ENCODE measurements around the gene GABBR1. TPM values are rescaled to one million over a fixed set of nuclear protein-coding genes. Genes with fewer than 3 reads are reported as not detected.

Gene GABBR1
- polyA plus RNA-seq, 1 experiment = 16.3 TPM

DNA sequence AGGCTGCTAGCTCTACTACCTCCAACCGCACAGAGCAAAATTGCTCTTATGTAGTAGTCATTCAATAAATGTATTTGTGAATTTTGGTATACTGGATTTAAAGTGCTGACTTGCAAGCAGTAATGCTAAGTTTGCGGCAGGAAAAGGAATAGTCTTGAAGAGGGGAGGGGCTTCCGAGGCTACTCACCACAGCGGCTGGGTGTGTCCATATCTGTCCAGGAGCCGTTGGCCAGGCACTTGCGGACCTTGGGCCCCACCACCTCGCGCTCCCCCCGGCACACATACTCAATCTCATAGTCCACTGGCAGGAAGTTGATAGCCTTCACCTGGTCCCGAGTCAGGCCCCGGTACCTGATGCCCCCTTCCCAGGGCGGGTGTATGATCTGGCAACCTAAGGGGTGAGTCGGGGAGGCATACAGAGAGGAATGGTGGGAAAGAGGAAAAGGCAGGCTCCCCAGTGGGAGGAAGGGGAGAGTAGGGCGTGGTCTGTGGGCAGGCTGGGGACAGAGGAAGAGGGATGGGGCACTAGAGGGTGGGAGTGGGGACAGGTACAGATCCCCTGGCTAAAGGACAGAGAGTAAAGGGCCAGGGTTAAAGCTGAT is 1.7 kb downstream of the GABBR1 start:
- DNase-seq (ENCODE audit: low read depth) = no peak
- CTCF ChIA-PET = interaction anchor here (0.7 to 2.9 kb wide), 3 partner anchors 11 to 19 kb away, joined by 3 to 14 read pairs (median 4); no protein-coding TSS in a partner anchor
- POLR2A ChIA-PET = no interaction called here
- Histone ChIP-seq H3K27me3 (ENCODE audit: control insufficient read depth, insufficient read depth, low read length) (no peaks in the 10 kb centered on the region; the same call in 1 of the 2 replicates), H3K36me3 (ENCODE audit: control insufficient read depth, insufficient read depth, low read length) (no peaks in the 10 kb centered on the region), H3K4me3 (ENCODE audit: low read depth, low read length) (no peak overlapping the region)
- TF ChIP-seq, protein P1, sequence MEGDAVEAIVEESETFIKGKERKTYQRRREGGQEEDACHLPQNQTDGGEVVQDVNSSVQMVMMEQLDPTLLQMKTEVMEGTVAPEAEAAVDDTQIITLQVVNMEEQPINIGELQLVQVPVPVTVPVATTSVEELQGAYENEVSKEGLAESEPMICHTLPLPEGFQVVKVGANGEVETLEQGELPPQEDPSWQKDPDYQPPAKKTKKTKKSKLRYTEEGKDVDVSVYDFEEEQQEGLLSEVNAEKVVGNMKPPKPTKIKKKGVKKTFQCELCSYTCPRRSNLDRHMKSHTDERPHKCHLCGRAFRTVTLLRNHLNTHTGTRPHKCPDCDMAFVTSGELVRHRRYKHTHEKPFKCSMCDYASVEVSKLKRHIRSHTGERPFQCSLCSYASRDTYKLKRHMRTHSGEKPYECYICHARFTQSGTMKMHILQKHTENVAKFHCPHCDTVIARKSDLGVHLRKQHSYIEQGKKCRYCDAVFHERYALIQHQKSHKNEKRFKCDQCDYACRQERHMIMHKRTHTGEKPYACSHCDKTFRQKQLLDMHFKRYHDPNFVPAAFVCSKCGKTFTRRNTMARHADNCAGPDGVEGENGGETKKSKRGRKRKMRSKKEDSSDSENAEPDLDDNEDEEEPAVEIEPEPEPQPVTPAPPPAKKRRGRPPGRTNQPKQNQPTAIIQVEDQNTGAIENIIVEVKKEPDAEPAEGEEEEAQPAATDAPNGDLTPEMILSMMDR (IDR thresholded peaks at IDR 0.05; ENCODE audit: insufficient read depth, low read depth, low read length) = no peak

DNA sequence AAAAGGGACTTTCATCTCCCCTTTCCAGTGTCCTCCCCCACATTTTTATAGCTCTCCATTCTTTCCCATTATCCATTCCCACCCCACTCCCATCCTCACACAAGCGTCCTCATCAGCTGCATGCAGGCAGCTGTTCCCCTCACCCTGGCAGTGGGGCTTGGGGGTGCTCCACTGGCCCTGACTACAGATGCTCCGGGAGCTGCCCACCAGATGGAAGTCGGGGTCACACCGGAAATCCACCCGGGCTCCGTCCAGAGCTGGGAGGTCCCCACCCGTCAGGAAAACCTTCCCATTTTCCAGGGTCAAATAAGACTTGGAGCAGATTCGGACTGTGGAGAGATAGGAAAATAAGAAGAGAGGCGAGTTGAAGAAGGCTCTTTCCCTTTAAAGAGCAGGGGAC is 2.7 kb downstream of the GABBR1 start:
- no peak overlapping the region for H3K4me3 ChIP-seq (ENCODE audit: low read depth, low read length)
- CTCF ChIA-PET = interaction anchor here (1.2 to 2.0 kb wide), 2 partner anchors 20 to 134 kb away, joined by 3 to 4 read pairs; no protein-coding TSS in a partner anchor
- no peaks in the 10 kb centered on the region for H3K36me3 ChIP-seq (ENCODE audit: control insufficient read depth, insufficient read depth, low read length)
- H3K27me3 ChIP-seq (ENCODE audit: control insufficient read depth, insufficient read depth, low read length) = no peaks in the 10 kb centered on the region; the same call in 1 of the 2 replicates
- TF ChIP-seq, protein P1 (IDR thresholded peaks at IDR 0.05; ENCODE audit: insufficient read depth, low read depth, low read length) = no peak
- POLR2A ChIA-PET = no interaction called here
- DNase-seq (ENCODE audit: low read depth) = no peak

DNA sequence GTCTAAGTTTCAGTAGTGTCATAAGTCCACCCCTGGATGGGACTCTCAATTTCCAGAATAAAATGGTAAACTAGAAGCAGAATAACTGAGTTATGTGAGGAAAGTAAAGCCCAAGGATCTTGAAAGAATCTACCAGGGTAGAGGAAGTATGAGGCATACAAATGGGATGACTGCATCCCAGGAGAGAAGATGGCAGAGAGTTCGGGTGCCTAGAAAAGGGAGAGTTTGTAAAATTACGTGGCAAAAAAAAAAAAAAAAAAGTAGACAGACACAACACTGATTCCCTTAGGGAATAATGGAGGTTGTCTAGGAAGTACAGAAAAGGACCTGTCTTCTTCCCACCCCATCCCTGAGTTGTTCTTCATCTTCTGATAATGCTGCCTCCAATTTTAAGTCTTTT is 3.4 kb downstream of the GABBR1 start:
- no peak for DNase-seq (ENCODE audit: low read depth)
- TF ChIP-seq, protein P1 (IDR thresholded peaks at IDR 0.05; ENCODE audit: insufficient read depth, low read depth, low read length) = no peak
- Histone ChIP-seq H3K27me3 (ENCODE audit: control insufficient read depth, insufficient read depth, low read length) (no peaks in the 10 kb centered on the region; the same call in 1 of the 2 replicates), H3K4me3 (ENCODE audit: low read depth, low read length) (no peak overlapping the region), H3K36me3 (ENCODE audit: control insufficient read depth, insufficient read depth, low read length) (no peaks in the 10 kb centered on the region)
- CTCF ChIA-PET = interaction anchor here (1.2 to 2.0 kb wide), 5 partner anchors 9 to 135 kb away, joined by 3 to 6 read pairs (median 5); no protein-coding TSS in a partner anchor
- POLR2A ChIA-PET = no interaction called here

DNA sequence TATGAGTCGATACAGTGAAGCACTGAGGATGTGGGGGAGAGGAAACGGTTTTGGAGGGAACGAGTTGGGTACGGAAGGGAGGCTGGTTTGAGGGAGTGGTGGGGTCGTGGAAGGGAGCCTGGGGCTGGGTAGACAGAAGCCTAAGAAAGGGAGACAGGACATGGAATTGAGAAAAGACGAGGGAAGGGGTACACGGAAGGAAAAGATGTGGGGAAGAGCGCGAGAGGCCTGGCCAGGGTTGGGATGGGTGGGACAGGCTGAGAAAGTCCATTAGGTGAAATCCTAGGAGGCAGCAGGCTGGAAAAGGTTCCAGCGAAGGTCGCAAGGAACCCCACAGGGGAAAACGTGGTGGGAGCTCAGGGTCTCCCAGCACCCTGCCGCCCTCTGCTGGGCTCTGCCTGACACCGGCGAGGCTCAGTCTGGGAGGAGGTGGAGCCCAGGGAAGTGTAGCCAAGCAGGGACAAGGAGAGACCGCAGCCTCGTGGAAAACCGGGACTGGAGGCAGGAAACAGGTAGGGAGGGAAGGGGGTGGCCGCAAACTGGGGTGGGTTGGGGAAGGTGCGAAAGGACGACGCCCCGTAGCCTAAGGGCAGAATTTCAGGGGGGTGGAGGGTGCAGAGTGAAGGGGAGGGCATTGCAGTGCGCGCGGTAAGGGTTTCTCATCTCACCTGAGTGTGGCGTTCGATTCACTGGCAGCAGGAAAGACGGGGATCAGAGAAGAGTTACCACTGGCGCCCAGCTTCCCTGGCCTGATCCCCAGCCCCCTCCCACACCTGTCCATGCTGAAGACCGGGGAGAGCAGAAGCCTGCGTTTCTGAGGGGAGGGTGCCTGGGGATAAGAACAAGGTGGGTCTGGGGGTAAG is 4.3 kb downstream of the GABBR1 start:
- no peaks in the 10 kb centered on the region; the same call in 1 of the 2 replicates for H3K27me3 ChIP-seq (ENCODE audit: control insufficient read depth, insufficient read depth, low read length)
- ChIA-PET CTCF (interaction anchor here (1.0 to 2.0 kb wide), 4 partner anchors 8 to 25 kb away, joined by 3 to 6 read pairs (median 5); no protein-coding TSS in a partner anchor), POLR2A (interaction anchor here (0.6 kb wide), 1 partner anchor 17 kb away, joined by 3 read pairs; no protein-coding TSS in a partner anchor)
- DNase-seq (ENCODE audit: low read depth) = no peak
- H3K36me3 ChIP-seq (ENCODE audit: control insufficient read depth, insufficient read depth, low read length) = no peaks in the 10 kb centered on the region; the same call in 1 of the 2 replicates
- TF ChIP-seq, protein P1 (IDR thresholded peaks at IDR 0.05; ENCODE audit: insufficient read depth, low read depth, low read length) = peak; percentile 91
- peak overlapping the region; percentile 84 for H3K4me3 ChIP-seq (ENCODE audit: low read depth, low read length)

Measured in BJ (cell line).